Measurements from ENCODE around the gene ROCK2. TPM values are rescaled to one million over a fixed set of nuclear protein-coding genes. Genes with fewer than 3 reads are reported as not detected.

Gene ROCK2
- total and polyA plus RNA-seq, 9 donors: 13.2 to 71.9 (median 47.7) TPM

DNA sequence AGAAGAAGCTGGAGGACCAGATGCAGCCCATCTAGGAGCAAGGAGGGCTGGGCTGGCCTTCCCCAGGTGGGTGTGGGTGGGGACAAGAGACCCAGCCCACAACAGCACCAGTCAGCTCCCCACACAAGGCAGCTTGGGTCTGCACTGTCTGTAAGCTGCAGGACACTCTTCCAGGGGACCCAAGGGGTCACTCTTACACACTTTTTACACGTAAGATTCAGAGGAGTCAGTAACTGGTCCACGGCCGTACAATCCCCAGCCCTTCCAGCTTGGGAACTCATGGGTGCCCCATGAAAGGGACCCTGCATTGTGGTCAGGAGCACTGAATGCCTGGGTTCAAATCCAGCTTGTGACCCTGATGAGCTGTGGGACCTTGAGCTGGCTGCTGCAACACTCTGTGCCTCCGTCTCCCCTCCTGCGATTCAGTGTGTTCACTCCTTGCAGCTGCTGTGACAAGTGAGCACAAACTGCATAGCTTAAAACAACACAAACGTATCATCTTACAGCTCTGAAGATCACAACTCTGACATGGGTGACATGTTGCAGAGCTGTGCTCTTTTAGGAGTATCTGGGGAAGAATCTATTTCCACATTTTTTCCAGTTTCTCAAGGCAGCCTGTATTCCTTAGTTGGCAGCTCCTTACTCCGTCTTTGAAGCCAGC, 200.2 kb downstream of the ROCK2 start:
- 62 to 65% (median 65%) methylated on average over 7 of the region's 7 CpGs for WGBS, 3 donors
- intact Hi-C loops (cut with DNase I): no loop called here

DNA sequence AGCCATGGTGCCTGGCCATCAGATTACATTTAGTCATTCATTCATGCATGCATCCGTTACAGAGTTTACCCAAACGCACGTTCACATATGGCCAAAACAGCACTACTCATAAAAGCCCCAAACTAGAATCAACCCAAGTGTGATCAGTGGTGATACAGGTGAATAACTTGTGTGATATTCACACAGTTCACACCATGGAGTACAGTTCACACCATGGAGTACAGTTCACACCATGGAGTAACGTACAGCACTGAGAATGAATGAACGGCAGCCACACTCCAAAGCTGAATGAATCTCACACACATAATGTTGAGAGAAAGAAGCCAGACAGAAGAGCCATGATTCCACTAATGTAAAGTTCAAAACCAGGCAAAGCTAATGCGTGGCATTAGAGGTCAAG, 201.4 kb downstream of the ROCK2 start:
- DNase-seq: no peak
- no peaks in the 10 kb centered on the region for H3K36me3 ChIP-seq
- 76 to 84% (median 84%) methylated on average over 6 of the region's 6 CpGs for WGBS, 3 donors
- no peaks in the 10 kb centered on the region for H3K4me1 ChIP-seq (ENCODE audit: insufficient read depth)
- H3K9me3 ChIP-seq: no peaks in the 10 kb centered on the region
- H3K4me3 ChIP-seq: no peak overlapping the region
- H3K27ac ChIP-seq: no peak overlapping the region
- no peaks in the 10 kb centered on the region for H3K27me3 ChIP-seq
- TF ChIP-seq EP300 (IDR thresholded peaks at IDR 0.05) (no peak), POLR2A (IDR thresholded peaks at IDR 0.05) (no peak)
- TF ChIP-seq, protein P1, sequence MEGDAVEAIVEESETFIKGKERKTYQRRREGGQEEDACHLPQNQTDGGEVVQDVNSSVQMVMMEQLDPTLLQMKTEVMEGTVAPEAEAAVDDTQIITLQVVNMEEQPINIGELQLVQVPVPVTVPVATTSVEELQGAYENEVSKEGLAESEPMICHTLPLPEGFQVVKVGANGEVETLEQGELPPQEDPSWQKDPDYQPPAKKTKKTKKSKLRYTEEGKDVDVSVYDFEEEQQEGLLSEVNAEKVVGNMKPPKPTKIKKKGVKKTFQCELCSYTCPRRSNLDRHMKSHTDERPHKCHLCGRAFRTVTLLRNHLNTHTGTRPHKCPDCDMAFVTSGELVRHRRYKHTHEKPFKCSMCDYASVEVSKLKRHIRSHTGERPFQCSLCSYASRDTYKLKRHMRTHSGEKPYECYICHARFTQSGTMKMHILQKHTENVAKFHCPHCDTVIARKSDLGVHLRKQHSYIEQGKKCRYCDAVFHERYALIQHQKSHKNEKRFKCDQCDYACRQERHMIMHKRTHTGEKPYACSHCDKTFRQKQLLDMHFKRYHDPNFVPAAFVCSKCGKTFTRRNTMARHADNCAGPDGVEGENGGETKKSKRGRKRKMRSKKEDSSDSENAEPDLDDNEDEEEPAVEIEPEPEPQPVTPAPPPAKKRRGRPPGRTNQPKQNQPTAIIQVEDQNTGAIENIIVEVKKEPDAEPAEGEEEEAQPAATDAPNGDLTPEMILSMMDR (IDR thresholded peaks at IDR 0.05): no peak
- intact Hi-C loops (cut with DNase I): no loop called here

More for the DNA sequence above, 200.2 kb downstream of the ROCK2 start:
- H3K27ac ChIP-seq: no peak overlapping the region
- no peaks in the 10 kb centered on the region for H3K4me1 ChIP-seq (ENCODE audit: insufficient read depth)
- TF ChIP-seq POLR2A (IDR thresholded peaks at IDR 0.05) (no peak), EP300 (IDR thresholded peaks at IDR 0.05) (no peak)
- TF ChIP-seq, protein P1 (IDR thresholded peaks at IDR 0.05): no peak
- H3K9me3 ChIP-seq: no peaks in the 10 kb centered on the region
- H3K36me3 ChIP-seq: no peaks in the 10 kb centered on the region
- DNase-seq: no peak
- no peak overlapping the region for H3K4me3 ChIP-seq
- H3K27me3 ChIP-seq: no peaks in the 10 kb centered on the region

DNA sequence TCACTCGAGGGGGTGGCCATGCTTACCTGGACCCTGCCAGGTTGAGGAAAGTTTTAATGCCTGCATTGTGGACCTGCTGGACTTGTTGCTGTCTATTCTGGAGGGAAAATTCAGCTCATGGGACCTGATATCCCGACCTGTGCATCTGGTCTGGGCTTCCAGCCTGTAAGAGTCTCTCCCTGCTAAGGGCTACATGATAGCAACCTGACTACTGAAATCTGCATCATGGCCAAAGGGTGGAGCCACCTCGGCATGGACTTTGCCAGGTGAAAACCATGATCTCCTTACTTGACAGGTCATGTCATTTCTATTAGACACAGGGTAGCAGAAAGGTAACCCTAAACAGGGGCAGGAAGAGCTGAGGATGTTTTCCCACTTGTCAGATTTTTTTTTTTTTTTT, 202.1 kb downstream of the ROCK2 start:
- Histone ChIP-seq H3K27me3 (no peaks in the 10 kb centered on the region), H3K4me1 (ENCODE audit: insufficient read depth) (no peaks in the 10 kb centered on the region), H3K27ac (no peak overlapping the region), H3K4me3 (no peak overlapping the region), H3K9me3 (no peaks in the 10 kb centered on the region), H3K36me3 (no peaks in the 10 kb centered on the region)
- TF ChIP-seq POLR2A (IDR thresholded peaks at IDR 0.05) (no peak), EP300 (IDR thresholded peaks at IDR 0.05) (no peak)
- TF ChIP-seq, protein P1 (IDR thresholded peaks at IDR 0.05): no peak
- no peak for DNase-seq
- WGBS, 3 donors: 69 to 81% (median 73%) methylated on average over 3 of the region's 3 CpGs
- intact Hi-C loops (cut with DNase I): no loop called here

DNA sequence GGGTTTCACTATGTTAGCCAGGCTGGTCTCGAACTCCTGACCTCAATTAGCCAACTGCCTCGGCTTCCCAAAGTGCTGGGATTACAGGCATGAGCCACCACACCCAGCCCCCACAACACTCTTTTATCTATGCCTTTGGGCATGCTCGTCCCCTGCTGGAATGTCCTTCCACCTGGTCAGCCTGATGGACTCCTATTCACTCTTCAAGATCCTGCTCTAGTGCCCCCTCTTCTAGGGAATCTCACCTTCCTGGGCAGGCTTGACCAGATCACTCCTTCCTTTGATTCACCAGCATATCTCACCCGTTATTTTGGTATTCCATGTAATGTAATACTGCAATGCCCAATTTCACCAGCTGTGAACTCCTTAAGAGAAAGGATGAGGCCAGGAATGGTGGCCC, 203.1 kb downstream of the ROCK2 start:
- Histone ChIP-seq H3K27me3 (no peaks in the 10 kb centered on the region), H3K27ac (no peak overlapping the region), H3K4me1 (ENCODE audit: insufficient read depth) (no peaks in the 10 kb centered on the region), H3K4me3 (no peak overlapping the region), H3K36me3 (no peaks in the 10 kb centered on the region), H3K9me3 (no peaks in the 10 kb centered on the region)
- TF ChIP-seq EP300 (IDR thresholded peaks at IDR 0.05) (no peak), POLR2A (IDR thresholded peaks at IDR 0.05) (no peak)
- TF ChIP-seq, protein P1 (IDR thresholded peaks at IDR 0.05): no peak
- intact Hi-C loops (cut with DNase I): no loop called here
- 78 to 82% (median 81%) methylated on average over 4 of the region's 4 CpGs for WGBS, 3 donors
- DNase-seq: no peak
